Activated CD4-positive, alpha-beta T cell treated with anti-CD3 and anti-CD28 coated beads, Interleukin-2, amount 50 U/mL, for 16 hours (primary cell): ENCODE data around the gene KIF1A.

ENCODE experiments used
- DNase-seq: peaks from one replicate; pipeline ENCODE4 v3.0.0-alpha.2; 2020

KIF1A gene

DNA sequence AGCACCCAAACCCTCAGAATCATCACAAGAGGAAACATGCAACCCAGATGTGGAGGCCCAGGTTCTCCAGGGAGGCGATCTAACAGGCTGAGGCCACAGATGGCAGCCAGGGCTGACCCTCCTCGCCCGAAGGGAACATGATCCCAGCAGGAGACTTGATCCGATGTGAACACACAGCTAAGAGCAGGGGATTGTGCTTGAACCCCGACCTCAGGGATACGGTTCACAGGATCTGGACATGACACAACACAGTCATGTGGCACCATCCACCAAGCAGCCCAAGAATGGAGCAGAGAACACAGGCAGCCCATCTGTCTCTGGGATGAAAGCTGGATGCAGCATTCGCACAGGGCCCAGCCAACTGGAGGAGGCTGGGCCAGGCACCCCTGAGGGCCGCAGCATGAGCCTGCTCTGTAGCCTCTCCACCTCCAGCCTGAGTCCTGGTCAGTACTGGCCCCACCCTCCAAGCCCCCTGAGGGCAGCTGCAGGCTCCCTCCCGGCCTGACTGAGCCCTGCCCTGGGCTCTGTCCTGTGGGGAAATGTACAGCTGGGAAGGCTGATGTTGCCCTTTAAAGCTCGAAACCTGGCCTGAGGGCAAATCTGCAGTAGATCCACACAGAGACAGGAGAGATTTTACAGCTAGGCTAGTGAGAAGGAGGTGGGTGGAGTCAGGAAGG is 89.4 kb downstream of the KIF1A start:
- DNase-seq, result no peak

DNA sequence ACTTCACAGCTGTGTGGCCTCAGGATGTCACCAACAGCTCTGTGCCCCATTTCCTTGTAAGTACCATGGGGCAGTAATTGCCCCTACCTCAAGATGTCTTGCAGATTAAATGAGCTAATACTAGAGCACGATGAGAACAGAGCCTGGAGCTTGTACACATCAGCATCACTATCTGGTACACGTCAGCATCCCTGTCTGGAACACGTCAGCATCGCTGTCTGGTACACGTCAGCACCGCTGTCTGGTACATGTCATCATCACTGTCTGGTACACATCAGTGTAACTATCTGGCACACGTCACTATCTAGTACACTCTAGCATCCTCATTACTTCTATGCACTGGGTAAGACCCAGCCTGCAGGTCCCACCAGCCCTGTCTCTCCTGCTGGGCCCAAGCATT is 91.2 kb downstream of the KIF1A start:
- DNase-seq, result no peak

DNA sequence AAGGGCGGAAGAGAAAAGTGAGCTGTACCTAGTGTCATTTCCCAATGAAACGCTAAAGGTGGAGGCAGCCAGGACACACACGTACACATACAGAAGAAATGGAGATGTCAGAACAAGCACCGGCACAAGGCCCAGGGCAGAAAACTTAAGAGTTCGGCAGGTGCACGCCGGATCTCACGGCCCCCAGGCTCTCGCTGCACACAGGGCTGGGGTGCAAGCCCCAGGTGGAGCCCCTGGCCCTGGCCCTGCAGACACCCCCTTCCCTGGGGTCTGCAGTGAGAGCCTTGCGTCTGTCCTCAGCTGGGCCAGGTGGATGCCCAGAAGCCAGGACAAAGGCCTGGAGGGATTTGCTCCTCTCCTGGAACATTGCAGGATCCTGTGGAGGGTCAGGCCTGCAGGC is 91.7 kb downstream of the KIF1A start:
- no peak for DNase-seq

DNA sequence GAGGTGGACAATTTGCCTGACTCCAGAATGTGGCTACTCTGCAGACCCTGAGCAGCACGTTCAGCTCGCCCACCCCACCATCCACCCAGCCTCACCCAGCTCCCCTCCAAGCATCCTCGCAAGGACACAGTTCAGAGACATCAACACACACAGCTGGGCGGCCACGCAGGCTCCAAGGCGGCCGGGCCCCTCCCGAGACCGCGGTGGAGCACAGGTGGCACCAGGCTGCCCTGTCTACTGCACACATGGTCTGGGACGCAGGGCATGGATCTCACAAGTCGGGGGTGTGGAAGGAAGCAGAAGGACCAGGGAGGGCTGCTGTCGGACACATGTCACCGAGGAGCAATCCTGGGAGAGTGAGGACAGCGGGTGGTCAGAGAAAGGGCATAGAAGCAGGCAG is 92.1 kb downstream of the KIF1A start:
- no peak for DNase-seq

DNA sequence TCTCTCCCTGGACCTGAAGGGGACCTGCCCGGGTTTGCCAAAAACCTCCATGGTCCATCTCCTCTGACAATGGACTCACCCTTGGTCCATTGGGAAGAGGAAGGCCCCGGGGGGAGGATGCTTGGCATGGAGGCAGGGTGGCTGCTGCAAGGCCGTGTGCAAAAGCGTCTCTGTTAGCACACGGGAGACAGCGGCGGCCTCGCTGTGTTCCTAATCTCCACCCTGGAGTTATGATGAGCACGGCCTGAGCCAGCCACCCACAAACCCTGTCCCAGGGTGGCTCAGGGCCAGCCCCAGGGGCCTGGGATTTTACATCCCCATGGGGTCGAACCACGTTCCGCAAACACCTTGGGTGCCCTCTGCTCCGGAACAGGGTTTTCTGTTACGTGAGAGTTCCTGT is 92.6 kb downstream of the KIF1A start:
- no peak for DNase-seq

DNA sequence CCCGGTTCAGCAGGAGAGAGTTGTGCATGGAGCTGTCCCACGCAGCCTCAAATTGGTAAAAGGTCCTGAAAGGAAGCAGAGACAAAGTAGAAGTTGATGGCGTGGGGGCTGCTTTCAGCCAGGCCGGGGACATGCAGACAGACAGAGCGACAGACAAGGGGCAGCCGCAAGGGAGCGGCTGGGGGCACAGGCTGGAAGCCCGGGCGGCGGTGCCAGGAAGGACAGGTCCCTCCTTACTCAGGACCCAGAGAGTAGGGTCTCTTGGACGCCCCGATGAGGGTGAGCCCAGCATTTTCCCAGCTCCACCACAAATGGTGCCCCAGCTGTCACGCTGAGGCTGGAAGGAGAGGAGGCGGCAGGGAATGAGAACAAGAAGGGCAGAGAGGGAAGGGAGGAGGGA is 93.1 kb downstream of the KIF1A start:
- no peak for DNase-seq

DNA sequence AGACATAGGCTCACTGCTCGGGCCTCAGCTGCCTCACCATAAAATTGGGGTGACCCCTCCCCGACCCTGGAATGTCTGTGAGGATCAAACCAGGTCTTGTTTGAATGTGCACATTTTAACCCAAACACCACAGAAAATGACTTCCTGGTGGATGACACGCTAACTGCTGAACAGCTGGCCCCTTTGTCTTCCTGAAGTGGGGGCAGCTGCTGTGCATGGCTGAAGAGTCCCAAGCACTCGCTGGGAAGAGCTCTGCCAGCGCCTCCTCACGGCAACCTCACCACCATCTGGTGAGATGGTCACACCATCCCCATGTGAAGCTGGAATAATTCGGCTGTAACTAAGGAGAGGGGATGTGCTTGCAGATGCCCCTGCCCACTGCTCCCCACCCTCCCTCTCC is 94.3 kb downstream of the KIF1A start:
- no peak for DNase-seq

DNA sequence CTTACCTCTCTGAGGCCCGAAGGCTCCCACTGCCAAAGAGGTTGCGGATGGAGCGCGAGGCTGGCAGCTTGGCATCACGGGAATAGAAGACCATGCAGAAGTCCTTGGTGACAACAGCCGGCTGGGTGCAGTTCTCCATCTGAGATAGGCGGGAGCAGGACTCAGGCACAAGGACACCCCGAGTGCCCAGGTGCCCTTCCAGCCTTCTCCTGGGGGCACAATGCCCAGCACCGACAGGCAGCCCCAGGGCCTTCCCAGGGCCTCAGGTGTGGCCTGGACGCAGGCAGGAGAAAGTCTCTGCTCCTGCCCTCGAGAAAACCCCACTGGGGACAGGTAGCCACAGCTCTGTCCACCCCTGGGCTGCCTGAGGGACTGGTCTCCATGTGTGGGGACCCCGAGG is 94.8 kb downstream of the KIF1A start:
- no peak for DNase-seq

DNA sequence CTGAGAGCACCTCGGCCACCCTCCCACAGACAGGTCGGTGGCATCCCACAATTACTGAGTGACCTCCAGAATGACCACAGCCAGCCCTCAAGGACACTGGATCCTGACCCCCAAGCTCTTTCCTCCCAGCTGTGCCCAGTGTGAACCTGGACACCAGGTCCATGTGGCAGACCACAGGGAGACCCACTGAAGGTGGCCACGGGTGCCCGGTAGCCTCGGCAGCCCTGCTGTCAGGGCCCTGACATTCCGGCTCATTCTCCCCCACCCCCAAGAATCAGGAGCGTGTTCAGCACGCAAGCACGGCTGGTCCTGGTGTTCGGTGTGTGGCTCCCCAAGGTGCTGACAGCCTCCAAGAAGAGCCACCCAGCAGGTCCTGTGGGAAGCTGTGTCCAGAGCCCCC is 95.6 kb downstream of the KIF1A start:
- DNase-seq, result no peak

DNA sequence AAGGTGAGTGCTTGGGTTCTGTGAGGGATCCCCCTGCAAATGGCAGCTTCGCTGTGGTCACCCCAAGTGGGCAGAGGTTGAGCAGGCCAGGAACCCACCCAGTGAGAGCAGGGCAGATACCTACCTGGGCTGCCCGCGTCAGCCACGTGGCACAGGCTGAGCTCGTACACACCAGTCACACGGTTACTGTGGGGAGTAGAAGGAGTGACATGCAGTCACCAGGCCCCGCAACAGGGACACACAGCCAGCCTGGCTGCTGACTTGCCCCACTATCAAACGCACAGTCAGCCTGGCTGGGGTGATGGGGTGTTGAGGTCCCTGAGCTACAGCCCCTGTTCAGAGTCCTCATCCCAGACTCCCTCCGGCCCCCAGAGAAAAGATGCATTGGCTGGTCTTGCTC is 96.2 kb downstream of the KIF1A start:
- no peak for DNase-seq

DNA sequence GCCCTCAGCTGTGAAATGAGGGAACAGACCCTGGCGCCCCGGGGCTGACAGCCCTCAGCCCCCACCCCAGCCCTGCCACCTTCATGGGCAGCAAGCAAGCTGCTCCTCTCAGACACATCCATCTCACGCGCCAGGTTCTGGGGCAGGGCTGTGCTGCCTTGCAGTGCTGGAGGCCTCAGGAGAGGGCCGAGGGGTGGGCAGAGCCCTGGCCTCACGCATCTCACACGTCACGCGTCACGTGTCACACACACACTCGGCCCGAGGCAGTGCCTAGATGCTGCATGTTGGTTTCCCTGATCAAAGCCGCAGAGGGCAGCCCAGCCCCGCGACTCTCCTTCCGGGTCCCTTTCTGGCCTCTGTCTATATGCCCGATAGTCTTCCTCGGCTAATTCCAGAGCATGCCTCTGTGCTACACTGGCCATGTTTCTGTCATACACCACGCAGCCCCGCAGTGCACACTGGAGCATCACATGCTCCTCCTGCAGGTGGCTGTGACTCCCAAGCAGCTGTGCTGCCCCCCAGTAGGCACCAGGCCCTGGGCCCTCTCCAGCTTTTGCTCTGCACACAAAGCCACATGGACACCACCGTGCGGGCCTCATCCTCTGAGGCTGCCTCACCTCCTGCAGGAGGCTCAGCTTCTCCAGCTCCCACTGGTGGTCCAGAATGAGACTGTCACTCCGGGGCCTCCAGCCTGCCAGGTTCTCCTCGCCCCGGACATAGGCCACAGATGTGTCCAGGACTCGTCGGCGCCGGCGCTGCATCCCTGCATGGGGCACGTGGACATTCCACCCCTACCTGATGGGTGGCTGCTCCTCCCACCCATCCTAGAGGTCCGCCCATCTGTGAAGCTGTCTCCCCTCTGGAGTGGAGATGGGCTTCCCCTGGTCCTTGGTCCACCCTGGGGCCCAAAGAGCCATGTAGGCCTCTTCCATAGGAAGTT is 97.0 kb downstream of the KIF1A start:
- DNase-seq, result no peak

DNA sequence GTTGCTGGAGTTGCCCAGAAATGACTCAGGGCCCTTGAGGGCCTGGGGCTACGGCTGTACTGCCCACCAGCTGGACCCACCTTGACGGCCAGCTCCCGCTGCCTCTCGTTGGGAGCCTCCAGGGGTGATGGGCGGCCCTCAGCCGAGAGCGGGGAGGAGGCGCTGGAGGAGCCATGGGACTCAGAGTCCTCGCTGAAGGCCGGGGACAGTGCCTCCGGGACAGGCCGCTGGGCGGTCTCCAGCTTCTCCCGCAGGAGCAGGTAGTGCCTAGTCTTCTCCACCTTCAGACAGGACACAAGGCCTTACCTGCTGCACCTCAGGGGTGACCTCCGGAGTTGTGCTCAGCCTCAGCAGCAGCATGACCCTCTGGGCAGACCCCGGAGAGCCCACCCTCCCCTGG is 97.6 kb downstream of the KIF1A start:
- no peak for DNase-seq

DNA sequence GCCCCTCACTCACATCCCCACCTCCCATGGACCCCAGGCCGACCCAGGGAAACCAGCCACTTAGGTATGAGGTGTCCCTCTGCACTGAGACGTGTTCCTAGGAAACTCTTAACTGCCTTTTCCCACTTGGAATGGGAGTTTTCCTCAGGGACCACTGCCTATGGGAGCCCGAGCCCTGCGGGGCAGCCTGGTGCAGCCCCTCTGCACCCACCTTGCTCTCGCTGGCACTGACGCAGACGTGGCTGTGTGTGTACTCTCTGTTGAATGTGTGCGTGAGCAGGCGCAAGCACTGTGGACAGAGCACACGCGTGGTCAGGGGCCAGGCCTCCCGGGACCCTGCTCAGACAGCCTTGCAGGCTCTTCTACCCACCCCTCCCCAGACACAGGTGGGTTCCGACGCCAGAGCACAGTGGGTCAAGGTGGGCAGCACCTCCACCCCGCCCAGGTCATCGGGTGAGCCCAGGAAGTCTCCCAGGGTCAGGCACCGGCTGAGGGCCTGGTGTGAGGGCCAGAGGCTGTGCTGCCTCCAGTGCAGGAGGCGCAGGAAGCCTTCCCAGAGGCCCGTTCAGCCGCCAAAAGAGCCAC is 98.3 kb downstream of the KIF1A start:
- DNase-seq, result no peak

DNA sequence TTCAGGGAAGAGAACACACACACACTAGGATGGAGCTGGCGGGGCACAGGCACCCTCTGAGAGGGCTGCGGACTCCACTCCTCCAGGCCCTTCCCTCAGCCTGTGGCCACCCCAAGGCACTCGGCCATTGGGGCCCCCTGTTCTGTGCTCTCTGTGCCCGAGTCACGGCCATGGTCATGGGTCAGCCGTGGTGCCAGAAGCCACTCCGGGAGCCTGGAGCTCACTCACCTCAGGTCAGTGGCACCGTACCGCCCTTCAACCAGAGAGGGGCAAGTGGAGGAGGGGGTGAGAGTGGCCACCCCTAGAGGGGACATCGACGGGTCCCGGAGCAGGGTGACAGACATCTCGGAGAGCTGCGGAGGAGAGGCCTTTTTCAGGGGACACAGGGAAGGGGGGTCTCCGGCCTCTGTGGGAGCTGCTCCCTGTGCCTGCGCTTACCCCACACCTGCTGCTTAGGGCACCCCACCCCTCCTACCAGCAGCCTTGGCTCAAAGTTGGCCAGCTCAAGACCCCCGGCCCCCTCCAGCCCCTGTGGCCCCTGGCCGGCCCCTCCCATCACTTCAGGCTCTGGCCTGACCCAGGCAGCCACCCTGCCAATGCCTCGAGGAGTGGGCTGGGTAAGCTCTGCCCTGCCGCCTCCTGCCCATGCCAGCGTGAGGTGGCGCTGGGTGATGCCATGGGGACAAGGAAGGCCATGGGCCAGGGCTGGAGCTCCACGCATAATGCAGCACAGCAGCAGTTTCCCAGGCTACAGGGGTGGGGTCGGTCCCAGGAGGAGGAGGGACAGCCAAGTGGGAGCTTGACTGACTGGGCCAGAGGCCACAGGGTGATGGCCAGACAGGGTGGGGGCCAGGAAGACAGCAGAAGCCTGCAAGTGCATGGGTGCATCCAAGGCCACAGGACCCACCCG is 99.1 kb downstream of the KIF1A start:
- DNase-seq, result no peak

DNA sequence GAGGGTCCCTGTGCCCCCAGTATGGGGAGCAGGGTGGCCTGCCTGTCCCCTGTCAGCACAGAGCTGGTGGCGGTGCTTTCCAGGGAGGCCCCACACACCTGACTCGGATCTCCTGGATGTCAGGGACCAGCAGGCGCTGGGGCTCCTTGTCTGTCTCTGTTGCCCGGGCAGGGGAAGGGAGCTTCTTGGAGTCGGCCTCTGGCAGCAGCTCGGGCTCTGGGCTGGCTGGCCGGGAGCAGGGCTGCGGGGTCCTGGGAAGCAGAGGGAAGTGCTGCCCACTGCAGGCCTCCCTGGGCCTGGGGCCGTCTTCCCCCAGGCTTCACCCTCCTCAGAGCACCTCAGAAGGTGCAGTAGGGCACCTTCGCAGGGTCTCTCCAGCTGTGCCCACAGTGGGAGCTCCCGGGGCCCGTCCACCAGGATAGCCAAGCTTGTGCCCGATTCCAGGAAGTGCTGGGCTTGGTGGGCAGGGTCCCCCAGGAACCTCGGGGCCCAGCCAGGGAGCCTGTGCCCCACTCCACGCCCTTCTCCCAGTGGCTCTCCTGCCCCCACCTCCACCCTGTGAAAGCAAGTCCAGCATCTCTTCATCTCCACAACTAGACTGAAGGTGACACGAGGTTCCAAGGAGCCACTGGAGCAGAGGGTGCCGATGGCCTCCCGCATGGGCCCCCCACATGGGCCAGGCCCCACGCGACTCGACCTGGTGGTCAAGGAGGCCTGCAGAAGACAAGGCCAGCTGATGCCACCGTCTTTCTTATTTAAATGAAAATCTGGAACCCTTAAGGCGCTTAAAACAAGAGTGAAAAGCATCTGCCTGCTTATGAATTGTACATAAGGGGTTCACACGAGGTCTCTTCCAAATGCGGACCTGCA is 100.1 kb downstream of the KIF1A start:
- DNase-seq, result no peak

DNA sequence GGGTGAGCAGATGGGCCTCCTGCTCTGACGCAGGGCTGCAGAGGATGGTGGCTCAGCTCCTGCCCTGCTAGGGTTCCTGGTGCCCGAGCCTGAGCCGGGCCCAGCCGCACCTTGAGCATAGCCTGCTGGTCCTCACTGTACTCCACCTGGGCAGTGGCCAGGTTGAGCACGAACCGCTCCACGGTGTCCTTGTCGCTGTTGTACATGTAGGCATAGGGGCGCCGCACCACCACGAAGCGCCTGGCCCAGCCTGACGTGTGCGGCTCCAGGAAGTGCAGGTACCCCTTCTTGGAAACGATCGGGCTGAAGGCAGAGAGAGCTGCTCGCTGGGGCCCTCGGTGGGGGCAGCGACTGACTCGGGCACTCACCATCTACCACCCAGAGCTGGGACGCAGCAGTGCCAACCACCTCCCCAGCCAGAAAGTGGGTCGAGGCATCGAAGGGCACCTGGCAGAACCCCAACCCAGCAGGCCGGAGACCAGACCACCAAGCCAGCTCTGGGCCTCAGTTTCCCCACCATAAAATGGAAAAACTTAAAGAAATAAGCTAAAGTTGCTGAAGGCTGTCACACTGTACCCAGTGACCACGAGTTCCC is 101.0 kb downstream of the KIF1A start:
- DNase-seq, result no peak

DNA sequence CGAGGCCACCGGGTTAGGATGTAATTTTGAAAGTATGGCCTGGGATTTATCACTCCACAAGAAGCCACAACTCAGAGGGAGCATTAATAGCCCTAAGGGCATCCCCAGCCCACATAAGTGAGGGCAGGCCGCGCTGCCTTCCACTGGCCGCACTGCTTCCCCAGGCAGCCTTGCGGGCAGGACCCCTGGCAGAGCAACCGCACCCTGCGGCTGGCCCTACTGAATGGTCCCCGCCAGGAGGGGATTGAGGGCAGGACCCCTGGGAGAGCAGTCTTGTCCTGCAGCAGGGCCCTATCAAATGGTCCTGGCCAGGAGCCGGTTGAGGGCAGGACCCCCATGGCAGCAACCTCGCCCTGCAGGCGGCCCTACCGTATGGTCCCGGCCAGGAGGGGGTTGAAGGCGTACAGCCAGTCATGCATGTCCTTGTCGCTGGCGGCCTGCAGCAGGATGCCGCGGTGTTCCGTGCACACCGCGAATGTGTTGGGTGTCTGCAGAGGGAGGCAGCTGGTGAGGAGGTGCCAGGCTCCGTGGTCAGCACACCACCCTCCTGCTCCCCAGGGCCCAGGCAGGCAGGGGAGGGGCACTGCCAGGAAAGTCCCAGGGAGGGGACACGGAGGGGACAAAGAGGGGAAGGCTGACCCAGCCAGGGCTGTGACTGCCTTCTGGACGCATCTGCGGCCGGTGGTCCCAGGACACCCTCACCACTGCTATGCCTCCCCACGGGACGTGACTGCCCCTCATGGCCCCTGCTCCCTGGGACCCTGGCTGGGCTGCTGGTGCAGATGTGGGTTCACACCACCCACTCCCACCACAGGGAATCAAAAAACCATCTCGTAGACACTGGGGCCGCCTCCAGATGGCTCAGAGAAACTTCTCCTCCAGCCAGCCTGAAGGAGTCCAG is 102.1 kb downstream of the KIF1A start:
- DNase-seq, result no peak

DNA sequence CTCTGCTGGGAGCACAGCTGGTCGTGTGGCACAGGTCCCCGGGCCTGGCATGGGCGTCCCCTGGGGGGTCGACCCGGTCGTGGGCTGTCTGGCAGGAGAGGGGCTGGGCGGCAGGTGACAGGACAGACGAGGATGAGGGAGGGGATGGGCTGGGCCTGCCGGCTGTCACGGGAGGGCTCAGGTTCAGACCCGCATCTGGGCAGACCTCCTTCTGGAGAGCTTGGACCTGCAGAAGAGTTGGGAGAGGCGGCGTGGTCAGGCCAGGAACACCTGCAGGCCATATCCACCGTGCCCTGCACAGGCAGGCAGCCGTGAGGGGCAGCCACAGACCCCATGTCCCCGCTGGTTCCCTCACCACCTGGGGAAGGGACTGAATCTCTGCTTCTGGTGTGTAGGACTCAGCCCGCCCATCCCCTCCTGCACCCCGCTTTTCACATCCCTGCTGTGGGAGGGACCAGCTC is 102.8 kb downstream of the KIF1A start:
- no peak for DNase-seq

DNA sequence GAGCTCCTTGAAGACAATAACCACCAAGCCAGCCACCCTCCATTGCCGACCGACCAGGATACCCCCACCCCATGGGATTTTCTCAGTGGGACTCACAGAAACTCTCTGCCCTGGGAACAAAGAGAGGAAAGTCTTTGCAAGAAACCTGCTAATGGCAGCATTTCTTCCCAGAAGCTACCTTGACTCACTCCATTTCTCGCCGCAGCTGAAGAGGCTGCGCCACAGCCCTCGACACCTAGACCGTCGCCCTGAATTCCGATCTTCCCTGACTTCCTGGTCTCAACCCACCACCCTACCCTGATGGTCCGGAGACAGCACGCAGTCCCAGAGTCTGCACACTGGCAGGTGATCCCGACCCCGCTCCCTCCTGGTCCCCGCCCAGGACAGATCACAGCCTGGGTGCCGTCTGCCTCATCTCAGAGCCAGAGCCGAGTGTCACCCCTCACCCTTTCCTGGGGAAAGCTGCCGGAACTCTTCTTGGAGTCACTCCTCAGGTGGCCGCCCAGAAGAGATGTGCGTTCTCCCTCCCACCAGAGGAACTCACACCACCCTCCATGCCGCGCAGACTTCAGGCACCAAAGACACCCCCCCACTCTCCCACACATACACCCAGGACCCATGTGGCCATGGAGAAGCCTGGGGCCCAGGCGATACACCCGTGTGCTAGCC is 103.8 kb downstream of the KIF1A start:
- DNase-seq, result no peak
